ENCODE data around the gene YEATS4.
A peak's percentile ranks its signal among the peaks of the same experiment; 100 is the strongest.

The YEATS4 gene

DNA sequence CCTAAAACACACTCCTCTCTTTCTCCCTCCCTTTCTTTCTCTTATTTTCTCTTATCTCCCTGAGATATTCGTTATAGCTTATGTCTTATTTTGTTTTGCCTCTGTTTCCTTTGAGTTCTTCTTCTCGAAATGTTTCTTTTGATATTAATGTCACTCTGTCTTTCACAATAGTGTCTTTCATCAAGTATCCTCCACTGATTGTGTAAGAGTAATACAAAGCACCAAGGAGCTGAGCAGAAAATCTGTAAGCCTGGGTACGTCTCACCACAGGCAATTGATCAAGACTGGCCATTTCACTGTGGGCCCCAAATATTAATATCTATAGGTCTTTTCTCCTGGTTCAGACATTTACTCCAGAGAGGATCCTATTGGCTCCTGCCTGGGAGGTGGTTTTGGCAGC is 16.2 kb upstream of the YEATS4 start:
- DNase-seq = no peak

DNA sequence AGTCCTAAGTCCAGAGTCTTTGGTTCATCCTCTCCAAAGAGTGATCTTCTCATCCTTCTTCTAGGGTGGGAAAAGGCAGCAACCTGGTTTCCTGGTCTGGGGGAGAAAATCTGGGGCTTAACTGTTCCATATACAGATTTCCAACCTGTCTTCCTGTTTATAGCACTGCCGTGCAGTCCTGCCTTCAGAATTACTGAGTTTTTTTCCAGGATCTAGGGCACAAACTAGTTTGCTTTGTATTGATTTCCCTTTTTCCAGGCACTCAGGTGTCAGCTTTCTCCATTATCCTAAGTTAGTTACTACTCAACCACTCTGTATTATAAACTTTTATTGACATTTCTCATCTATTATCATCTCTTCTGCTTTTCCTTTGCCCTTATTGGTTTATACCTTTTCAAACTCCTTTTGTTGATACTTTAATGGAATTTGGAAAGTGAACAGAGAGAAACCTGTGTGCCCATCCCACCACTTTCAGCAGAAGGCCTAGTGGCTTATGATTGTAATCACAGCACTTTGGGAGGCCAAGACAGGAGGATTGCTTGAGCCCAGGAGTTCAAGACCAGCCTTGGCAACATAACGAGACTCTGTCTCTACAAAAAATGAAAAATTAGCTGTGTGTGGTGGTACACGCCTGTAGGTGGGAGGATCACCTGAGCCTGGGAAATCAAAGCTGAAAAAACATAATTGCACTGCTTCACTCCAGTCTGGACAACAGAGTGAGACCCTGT is 15.5 kb upstream of the YEATS4 start:
- no peak for DNase-seq

DNA sequence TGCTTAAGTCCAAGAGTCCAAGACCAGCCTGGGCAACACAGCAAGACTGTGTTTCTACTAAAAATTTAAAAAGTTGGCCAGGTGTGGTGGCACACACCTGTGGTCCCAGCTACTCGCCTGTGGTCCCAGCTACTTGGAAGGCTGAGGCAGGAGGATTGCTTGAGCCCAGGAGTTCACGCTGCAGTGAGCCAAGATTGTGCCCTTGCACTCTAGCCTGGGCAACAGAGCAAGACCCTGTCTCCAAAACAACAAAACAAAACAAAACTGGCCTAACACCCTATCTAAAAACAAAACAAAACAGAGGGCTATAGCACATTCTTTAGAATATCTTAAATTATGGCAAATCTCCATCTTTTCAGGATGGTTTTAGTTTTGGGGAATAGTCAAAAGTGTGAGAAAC is 14.5 kb upstream of the YEATS4 start:
- DNase-seq = no peak

DNA sequence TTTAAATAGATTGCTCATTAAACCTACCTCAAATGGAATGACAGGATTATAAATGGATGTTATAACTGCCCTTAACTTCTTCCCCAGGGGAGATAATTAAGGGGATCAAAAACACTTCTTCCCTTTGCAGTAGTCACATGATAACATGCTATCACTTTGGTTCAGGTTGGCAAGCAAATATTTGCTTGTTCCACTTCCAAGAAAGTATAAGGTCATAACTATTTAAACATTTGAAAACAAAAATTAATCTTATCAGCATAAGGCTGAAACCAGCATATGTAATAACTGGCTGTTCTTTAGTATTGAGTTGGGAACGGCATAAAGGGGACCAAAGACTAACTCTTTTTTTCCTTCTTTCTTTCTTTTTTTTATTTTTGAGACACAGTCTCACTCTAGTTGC is 13.8 kb upstream of the YEATS4 start:
- DNase-seq = no peak

DNA sequence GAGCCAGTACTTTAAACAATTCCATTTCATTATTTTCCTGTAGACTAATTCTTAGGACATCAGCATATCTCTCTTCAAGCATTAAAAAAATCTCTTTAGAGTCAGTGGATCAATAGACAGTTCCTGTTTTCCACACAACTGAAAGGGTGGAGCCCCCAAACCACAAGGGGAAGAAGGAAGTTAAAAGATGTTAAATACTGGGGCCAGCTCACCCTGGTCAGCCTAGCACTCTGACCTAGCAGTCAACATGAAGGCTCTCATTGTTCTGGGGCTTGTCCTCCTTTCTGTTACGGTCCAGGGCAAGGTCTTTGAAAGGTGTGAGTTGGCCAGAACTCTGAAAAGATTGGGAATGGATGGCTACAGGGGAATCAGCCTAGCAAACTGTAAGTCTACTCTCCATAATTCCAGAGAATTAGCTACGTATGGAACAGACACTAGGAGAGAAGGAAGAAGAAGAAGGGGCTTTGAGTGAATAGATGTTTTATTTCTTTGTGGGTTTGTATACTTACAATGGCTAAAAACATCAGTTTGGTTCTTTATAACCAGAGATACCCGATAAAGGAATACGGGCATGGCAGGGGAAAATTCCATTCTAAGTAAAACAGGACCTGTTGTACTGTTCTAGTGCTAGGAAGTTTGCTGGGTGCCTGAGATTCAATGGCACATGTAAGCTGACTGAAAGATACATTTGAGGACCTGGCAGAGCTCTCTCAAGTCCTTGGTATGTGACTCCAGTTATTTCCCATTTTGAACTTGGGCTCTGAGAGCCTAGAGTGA is 11.2 kb upstream of the YEATS4 start, which contains the start of gene LYZ:
Gene LYZ, plus strand, starts transcription at position 220 of the 777 bp plus-strand sequence. Its CDS starts 28 bp downstream, at position 248.
- DNase-seq = no peak

DNA sequence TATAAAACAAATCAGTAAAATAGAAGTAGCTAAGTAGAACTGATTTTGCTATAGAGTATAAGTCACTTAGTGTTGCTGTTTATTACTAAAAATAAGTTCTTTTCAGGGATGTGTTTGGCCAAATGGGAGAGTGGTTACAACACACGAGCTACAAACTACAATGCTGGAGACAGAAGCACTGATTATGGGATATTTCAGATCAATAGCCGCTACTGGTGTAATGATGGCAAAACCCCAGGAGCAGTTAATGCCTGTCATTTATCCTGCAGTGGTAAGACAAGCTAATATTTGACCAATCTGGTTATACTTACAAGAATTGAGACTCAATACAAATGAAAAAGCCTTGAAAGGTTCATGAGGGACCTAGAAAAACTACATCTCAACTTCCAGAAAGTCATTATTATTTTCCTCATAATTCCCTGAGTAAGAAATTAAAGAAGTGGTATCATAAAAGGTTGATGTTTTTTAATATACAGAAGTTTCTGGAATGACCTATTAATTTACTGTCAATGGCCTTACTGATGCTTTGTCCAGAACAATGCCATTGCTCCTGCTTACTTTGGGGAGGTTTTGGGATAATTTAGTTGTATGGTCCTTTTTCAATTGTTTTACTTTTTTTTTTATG is 9.4 kb upstream of the YEATS4 start:
- no peak for DNase-seq

DNA sequence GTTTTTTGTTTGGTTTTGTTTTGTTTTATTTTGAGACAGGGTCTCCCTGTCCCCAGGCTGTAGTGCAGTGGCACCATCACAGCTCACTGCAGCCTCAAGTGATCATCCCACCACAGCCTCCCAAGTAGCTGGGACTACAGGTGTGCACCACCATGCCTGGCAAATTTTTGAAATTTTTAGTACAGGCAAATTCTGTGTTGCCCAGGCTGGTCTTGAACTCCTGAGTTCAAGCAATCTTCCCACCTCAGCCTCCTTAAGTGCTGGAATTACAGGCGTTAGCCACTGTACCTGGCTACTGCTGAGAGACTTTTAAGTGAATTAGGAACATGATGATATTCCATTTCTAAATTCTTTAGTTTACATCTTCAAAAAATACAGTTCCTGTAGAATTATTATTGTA is 8.8 kb upstream of the YEATS4 start:
- DNase-seq = no peak

DNA sequence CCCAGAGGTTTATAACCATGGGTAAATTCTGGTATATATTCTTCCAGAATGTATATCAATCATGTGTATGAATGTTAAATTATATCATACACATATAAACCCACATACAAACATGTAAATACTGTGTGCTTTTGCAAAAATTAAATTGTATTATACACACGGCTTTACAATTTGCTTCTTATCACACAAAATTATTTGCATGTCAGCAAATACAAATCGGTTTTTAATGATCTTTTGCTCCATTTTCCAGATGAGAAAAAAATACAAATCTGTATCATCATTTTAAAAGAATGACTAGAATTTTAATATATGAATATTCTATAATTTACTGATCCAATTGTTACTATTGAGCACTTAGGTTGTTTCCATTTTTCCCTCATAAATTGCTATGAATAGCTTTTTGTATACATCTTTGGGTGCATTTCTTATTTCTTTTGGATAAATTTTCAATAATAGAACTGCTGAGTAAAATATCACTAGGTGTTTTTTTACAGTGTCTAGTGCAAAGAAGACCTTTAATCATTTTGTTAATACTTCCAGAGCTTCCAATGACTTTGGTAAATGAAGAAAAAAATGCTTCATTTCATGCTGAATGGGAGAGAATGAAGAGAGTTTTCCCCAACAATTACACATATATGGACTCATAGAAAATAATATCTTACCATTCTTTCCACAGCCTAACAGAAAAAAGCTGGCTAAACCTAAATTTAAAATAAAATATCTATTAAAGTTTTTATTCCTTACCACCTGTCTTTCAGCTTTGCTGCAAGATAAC is 7.9 kb upstream of the YEATS4 start:
- DNase-seq = no peak

DNA sequence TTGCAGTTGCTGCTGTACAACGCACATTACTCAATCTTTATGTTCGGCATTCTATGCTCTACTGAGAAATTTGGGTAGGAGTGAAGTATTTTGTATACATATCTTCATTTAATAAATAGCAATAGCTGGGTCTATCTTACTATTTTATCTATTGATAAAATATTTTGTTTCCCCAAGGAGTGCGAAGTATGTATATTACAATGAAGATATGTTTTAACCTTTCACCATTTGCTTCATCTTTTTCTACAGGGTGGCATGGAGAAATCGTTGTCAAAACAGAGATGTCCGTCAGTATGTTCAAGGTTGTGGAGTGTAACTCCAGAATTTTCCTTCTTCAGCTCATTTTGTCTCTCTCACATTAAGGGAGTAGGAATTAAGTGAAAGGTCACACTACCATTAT is 6.6 kb upstream of the YEATS4 start:
- no peak for DNase-seq

DNA sequence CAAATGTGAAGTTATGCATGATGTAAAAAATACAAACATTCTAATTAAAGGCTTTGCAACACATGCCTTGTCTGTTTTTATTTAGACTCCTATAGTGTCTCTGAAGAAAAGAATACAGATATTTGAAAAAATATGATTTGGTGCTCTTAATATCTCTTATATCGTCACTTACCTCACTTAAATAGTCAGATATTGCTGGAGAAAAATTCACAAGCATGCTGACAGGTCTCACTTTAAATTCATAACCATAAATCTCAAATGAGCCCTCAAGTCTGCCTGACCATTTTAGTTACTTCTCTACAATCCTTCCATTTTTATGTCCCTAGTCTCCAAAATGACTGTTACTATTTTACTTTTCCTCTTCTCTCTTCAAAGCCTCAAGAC is 5.4 kb upstream of the YEATS4 start:
- DNase-seq = no peak

DNA sequence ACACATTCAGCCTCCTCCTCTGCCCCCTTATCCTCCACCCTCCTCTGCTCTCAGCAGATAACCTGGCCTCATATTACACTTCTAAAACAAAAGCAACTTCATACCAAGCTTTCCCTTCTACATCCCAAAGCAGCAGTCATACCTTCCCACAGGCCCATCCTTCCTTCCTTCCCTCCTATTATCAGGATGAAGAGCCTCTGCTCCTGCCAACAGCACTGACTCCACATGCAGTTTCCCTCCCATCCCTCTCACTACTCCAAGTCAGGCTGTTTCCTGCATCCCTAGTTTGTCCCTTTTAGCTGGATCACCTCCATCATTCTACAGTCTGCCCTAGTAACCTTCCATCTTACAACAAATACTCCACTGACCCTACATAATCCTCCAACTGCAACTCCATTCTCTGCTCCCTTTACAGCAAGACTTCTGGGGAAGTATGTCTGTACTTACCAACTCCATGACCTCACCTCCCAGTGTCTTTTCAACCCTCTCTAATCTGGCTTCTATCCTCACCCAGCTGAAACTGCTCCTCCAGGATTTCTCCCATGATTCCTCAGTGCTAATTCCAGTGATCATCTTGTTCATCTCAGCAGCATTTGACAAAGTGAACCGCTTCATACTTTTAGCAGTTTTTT is 4.9 kb upstream of the YEATS4 start:
- DNase-seq = no peak

DNA sequence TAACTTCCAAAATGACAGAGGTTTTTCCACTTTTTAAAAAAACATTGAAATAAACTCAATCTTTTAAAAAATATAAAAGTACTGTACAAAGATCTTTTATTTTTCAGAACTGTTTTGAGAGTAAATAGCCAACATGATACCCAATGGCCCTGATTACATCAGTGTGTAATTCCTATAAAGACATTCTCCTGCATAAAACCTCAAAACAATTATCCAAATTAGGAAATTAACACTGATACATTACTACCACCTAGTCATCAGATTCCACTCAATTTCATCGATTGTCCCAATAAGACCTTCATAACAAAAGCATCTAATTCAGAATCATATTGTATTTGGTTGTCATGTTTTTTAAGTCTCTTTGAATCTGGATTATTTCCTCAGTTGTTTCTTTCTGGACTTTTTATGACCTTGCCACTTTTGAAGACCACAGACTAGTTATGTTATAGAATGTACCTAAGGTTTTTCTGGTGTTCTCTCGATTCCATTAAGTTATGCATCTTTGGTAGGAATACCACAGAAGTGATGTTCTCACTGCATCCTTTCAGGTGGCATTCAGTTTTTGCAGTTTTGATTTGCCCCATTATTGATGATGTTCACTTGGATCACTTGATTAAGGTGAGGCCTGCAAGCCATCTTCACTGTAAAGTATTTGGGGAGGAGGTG is 4.0 kb upstream of the YEATS4 start:
- no peak for DNase-seq

DNA sequence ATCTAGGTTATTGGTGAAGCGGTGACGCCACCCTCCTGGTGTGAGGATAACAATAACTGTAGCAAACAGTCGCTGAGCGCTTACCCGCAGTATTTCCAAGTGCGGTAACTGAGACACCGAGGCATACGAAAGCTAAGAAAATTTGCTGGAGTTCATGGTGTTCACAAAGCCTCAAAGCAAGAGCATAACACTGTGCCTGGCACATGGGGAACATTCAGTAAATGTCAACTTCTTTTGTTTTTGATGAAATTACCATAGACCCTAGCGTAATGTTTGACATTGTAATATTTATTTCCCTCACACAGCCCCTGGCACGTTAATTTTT is 767 bp downstream of the YEATS4 start:
- no peak for DNase-seq

DNA sequence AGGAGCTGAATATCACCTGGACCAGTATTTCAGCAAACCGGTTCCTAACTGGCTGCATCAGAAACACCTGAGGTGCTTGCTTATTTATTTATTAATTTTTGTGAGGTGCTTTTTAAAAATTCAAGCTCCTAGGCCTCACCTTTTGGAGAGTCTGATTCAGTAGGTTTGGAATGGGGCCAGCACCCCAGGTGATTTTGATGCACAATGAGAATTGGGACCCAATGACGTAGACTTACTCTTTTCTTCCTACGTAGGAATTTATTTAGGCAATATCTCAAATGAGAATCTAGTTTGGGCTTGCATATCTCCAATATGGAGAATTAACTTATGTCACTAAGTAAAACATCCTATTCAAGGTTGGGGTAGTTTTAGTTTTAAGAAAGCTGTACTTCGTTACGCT is 7.3 kb downstream of the YEATS4 start:
- DNase-seq = no peak

DNA sequence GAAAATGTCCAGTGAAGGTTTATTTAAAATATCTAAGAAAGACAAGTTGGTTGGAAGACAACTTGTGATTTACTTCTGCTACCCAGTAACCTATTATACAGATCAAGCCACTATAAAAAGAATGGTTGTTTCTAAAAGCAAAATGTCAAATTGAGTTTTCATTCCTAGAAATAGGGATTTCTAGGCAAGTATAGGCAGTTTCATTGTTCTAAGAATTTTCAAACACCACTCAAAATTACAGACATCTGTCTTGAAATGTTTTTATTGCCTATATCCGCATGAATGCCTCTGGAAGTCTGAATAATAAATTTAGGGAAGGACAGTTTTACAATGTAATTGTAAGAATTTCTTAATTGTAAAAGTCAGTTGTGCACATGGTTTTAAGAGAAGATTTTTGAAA is 8.6 kb downstream of the YEATS4 start:
- no peak for DNase-seq

DNA sequence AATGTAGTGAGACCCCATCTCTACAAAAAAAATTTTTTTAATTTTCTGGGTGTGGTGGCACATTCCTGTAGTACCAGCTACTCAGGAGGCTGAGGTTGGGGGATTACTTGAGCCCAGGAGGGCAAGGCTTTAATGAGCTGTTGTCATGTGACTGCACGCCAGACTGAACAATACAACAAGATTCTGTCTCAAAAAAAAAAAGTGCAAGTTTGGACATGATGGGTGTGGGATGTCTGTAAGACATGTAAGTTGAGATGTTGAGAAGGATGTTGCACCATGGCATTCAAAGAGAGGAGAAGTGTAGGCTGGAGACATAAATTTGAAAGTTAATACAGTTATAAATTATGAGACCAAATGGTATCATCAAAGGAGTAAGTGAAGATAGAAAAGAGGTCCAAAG is 23.5 kb downstream of the YEATS4 start:
- no peak for DNase-seq

DNA sequence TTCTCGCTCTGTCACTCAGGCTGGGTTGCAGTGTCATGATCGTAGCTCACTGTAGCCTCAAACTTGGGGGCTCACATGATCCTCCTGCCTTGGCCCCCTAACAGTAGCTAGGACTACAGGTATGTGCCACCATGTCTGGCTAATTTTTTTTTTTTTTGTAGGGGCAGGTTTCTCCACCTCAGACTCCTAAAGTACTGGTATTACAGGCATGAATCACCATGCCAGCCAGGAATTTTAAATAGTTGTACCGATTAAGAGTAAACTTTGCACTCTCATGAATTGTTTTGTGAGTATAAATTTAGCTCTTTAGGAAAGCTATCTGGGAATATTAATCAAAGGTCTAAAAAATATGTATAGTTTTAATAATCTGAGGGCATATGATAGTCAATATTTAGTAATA is 25.5 kb downstream of the YEATS4 start:
- DNase-seq = no peak

DNA sequence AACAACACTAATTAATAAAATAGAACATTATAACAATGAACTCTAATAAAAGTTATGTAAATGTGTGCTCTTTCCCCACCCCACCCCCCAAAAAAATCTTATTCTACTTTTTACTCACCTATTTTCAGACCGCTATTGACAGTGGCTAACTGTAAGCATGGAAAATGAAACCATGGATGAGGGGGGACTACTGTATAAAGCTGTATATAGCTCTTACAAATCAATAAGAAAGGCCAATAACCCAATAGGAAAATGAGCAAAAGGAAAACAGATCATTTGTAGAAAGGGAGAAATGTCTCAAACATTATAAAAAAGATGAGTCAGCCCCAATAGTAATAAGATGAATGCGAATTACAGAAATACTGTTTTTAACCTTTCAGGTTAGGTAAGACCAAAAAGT is 27.4 kb downstream of the YEATS4 start:
- DNase-seq = no peak

DNA sequence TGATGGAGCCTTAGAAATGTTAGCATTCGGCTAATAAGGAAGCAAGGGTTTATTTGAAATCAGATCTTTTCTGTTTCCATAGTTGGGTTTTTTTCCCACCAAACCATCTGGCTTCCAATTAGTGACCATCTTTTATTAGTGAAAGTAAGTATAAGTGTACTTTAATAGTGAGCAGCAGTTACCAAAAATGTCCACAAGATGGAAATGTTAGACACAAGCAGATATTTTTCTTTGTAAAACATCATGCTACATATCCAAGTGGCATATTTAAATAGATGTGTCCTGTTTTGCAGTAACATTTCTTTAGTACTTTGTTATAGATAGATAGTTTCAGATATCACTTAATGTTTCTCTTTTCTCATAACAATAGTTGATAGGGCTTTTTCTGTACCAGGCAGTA is 28.8 kb downstream of the YEATS4 start:
- peak; percentile 17 for DNase-seq

DNA sequence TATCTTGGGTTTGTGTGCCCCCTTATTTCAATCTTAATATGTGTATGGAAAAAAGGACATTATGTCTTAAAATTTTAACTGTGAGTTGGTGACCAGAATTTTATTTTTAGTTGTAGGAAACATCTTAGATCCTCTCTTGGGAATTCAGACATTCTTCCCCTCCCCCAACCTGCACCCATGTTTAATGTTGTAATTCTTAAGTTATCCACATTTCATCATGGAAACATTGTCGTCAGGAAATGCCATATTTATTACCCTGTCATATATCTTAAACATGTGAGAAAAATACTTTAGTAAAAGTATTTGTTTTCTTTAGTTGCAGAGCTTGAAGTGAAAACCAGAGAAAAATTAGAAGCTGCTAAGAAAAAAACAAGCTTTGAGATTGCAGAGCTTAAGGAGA is 30.3 kb downstream of the YEATS4 start:
- no peak for DNase-seq

DNA sequence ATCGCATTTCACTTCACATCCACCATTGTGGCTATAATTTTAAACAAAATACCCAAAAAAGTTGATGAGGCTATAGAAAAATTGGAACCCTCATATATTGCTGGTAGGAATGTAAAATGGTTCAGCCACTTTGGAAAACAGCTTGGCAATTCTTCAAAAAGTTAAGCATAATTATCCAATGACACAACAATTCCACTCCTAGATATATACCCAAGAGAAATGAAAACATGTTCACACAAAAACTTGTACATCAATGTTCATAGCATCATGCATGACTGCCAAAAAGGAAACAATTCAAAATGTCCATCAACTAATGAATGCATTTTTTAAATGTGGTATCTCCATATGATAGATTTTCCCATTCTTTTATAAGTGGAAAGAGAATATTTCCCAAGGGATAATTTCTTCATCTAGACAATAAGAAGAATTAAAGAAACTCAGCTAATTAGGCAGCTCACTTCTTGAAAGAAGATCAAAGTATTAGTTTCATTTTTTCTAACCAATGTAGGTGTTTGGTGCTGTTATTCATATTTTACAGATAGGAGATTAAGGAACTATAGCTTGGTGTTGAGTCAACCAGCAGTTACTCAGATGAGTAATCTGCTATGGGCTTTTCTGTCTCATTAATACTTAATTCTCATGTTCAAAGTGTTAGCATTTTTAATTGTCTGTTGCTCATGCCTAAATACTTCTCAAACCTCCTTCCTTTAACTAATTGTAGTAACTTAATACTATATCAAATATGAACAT is 32.8 kb downstream of the YEATS4 start:
- DNase-seq = no peak

DNA sequence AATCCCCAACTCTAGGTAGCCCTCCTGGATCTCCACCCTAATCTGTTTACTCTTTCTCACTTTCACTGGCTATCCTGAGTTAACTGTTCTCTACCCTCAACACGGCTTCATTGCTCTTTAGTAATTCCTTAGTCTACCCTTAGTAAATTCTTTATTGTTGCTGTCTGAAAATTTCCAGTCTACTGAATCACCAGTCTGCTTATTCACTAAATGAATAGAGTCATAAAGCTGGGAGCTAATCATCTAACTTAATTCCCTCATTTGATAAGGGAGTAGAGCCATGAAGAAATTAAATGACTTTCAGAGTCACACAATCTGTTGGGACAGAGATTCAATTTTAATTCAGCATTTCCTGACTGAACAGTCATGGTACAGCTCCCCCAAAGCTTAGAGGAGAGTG is 36.5 kb downstream of the YEATS4 start:
- no peak for DNase-seq

Measured in RPMI8226 (cell line).